ENCODE measurements around the gene G3BP2.

Gene G3BP2

DNA sequence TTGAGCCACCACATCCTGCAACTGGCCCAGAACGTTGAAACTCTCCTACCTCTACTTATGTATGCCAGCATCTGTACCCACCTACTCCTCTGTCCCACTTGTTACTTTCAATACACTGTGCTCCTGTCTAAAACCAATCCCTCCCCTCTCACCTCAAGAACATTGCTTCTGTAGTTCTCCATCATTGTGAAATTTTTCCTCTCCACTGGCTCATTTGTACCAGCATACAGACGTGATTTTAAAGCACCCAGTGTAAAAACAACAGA, 25.7 kb upstream of the G3BP2 start:
- Histone ChIP-seq H3F3A (ENCODE audit: low read depth) (no peaks in the 10 kb centered on the region), H3K79me2 (ENCODE audit: insufficient read depth, low read length) (no peaks in the 10 kb centered on the region), H3K9me2 (replicated peaks; ENCODE audit: low read depth, low read length) (no peaks in the 10 kb centered on the region), H3K4me3 (ENCODE audit: low read length, poor library complexity, severe bottlenecking) (no peak overlapping the region), H2AFZ (ENCODE audit: low read length) (no peak overlapping the region), H4K20me1 (ENCODE audit: insufficient read depth, low read length, poor library complexity, severe bottlenecking) (no peaks in the 10 kb centered on the region), H3K4me2 (ENCODE audit: low read depth, low read length, poor library complexity, severe bottlenecking) (no peak overlapping the region), H3K9ac (ENCODE audit: low read depth, low read length, poor library complexity, severe bottlenecking) (no peak overlapping the region), H3K9me3 (ENCODE audit: insufficient read depth, low read depth, low read length) (no peaks in the 10 kb centered on the region), H3K36me3 (ENCODE audit: insufficient read depth, low read length) (no peaks in the 10 kb centered on the region), H3K27me3 (ENCODE audit: insufficient read depth, low read length, poor library complexity, severe bottlenecking) (no peaks in the 10 kb centered on the region), H3K4me1 (ENCODE audit: insufficient read depth, low read length, poor library complexity, severe bottlenecking) (no peaks in the 10 kb centered on the region)
- TF ChIP-seq EZH2phosphoT487 (IDR thresholded peaks at IDR 0.05; ENCODE audit: borderline replicate concordance) (no peak), CTCF (conservative IDR thresholded peaks at IDR 0.05; ENCODE audit: low read length) (no peak)

DNA sequence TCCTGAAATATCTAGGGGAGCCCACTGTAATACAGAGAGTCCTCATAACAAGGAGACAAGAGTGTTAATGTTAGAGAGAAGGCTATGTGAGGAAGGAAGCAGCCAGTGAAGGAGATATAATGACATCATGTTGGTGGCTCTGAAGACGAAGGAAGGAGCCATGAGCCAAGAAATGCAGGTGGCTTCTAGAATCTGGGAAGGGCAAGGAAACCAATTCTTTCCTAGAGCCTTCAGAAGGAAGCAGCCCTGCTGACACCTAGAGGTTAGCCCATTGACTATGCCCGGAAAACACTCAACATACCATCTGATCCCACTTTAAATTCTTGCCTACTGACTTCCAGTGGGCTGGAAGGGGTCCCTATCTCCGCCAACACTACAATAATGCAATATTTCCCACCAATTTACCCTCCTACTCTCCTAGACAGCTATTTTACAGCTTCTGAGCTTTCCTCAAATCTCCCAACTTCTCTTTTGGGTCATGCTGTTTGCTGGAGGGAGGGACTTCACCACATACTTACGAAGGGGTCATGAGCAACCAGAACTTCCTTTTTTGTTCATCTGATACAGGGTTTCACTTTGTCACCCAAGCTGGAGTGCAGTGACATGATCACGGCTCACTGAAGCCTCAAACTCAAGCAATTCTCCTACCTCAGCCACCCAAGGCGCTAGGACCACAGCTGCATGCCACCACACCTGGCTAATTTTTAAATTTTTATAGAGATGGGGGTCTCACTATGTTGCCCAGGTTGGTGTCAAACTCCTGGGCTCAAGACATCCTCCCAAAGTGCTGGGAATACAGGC, 25.2 kb upstream of the G3BP2 start:
- no peak for TF ChIP-seq EZH2phosphoT487 (IDR thresholded peaks at IDR 0.05; ENCODE audit: borderline replicate concordance)
- TF ChIP-seq CTCF (conservative IDR thresholded peaks at IDR 0.05; ENCODE audit: low read length) = no peak
- Histone ChIP-seq H3K9me2 (replicated peaks; ENCODE audit: low read depth, low read length) (no peaks in the 10 kb centered on the region), H3K36me3 (ENCODE audit: insufficient read depth, low read length) (no peaks in the 10 kb centered on the region), H4K20me1 (ENCODE audit: insufficient read depth, low read length, poor library complexity, severe bottlenecking) (no peaks in the 10 kb centered on the region), H3K9ac (ENCODE audit: low read depth, low read length, poor library complexity, severe bottlenecking) (no peak overlapping the region), H3K9me3 (ENCODE audit: insufficient read depth, low read depth, low read length) (no peaks in the 10 kb centered on the region), H3K79me2 (ENCODE audit: insufficient read depth, low read length) (no peaks in the 10 kb centered on the region), H2AFZ (ENCODE audit: low read length) (no peak overlapping the region), H3K4me3 (ENCODE audit: low read length, poor library complexity, severe bottlenecking) (no peak overlapping the region), H3K4me2 (ENCODE audit: low read depth, low read length, poor library complexity, severe bottlenecking) (no peak overlapping the region), H3K4me1 (ENCODE audit: insufficient read depth, low read length, poor library complexity, severe bottlenecking) (no peaks in the 10 kb centered on the region), H3K27me3 (ENCODE audit: insufficient read depth, low read length, poor library complexity, severe bottlenecking) (no peaks in the 10 kb centered on the region), H3F3A (ENCODE audit: low read depth) (no peaks in the 10 kb centered on the region)

DNA sequence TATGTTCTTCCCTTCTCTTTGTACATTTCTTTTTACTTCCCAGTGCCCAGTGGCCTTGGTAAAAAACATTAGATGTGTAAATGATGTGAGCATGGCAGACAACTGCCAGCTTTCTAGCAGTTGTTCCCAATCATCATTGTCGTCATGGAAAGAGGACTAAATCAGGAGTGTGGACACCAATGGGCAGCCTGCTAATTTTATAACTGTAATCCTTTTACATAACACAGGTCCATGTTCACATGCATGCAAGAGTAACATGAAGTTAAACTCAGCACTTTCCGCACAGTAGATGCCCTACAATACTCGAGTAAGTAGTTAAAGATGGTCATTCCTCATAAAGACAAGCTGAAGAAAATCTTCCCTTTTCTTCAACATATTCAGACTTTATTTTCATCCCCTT, 23.4 kb upstream of the G3BP2 start:
- TF ChIP-seq EZH2phosphoT487 (IDR thresholded peaks at IDR 0.05; ENCODE audit: borderline replicate concordance) (no peak), CTCF (conservative IDR thresholded peaks at IDR 0.05; ENCODE audit: low read length) (no peak)

More for the DNA sequence above, 23.4 kb upstream of the G3BP2 start:
- Histone ChIP-seq H3K4me1 (ENCODE audit: insufficient read depth, low read length, poor library complexity, severe bottlenecking) (no peaks in the 10 kb centered on the region), H3K36me3 (ENCODE audit: insufficient read depth, low read length) (no peaks in the 10 kb centered on the region), H3K4me3 (ENCODE audit: low read length, poor library complexity, severe bottlenecking) (no peak overlapping the region), H3K4me2 (ENCODE audit: low read depth, low read length, poor library complexity, severe bottlenecking) (no peak overlapping the region), H2AFZ (ENCODE audit: low read length) (no peak overlapping the region), H3K9me3 (ENCODE audit: insufficient read depth, low read depth, low read length) (no peaks in the 10 kb centered on the region), H3F3A (ENCODE audit: low read depth) (no peaks in the 10 kb centered on the region), H4K20me1 (ENCODE audit: insufficient read depth, low read length, poor library complexity, severe bottlenecking) (no peaks in the 10 kb centered on the region), H3K27me3 (ENCODE audit: insufficient read depth, low read length, poor library complexity, severe bottlenecking) (no peaks in the 10 kb centered on the region), H3K79me2 (ENCODE audit: insufficient read depth, low read length) (no peaks in the 10 kb centered on the region), H3K9me2 (replicated peaks; ENCODE audit: low read depth, low read length) (no peaks in the 10 kb centered on the region), H3K9ac (ENCODE audit: low read depth, low read length, poor library complexity, severe bottlenecking) (no peak overlapping the region)
